Esophagus squamous epithelium (tissue), 4 donors: ENCODE results near the gene TSPAN32.

Experiments used
- POLR2A ChIP-seq, 4 donors: fragments of 450-650 bp; IDR thresholded peaks; one replicate each; pipeline ENCODE4 v1.6.1; 2017; ENCODE audit warnings: antibody characterized with exemption in 4 of 4, mild to moderate bottlenecking in 4 of 4, moderate library complexity in 3 of 4
- TF ChIP-seq, protein P1 (sequence below), 6 experiments: fragments of 450-650 bp in 4 of 6; fragments of 200-600 bp in 2 of 6; sonication (generic) in 2 of 6; IDR thresholded peaks; one replicate each; pipeline ENCODE4 v1.5.1; 2016 to 2019; ENCODE audit warnings: antibody characterized with exemption in 6 of 6, mild to moderate bottlenecking in 4 of 6, moderate library complexity in 4 of 6

DNA sequence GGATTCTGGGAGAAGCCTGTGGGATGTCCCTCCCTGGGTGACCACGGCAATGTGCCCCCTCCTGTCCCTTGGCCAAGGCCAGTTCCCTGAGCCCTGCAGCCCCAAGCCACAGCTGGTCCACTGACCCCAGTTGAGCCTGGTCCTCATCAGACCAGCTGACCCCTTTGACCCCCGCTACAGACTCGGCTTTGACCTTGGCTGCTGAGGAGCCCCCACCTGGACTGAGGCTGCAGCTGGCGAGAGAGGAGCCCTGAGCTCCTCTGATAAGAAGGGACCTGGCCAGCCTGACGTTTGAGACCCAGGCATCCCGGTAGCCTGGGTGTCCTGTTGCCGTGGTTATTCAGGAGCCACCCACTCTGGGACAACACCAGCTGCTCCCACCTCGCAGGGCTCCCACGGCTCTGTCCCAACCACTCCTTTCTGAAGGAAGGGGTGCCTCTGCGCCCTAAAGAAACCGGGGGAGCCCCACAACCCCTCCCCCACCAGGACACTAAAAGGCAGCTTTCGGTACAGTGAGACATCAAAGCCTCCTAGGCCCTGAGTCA lies 34.4 kb upstream of the TSPAN32 start:
- TF ChIP-seq, protein P1, sequence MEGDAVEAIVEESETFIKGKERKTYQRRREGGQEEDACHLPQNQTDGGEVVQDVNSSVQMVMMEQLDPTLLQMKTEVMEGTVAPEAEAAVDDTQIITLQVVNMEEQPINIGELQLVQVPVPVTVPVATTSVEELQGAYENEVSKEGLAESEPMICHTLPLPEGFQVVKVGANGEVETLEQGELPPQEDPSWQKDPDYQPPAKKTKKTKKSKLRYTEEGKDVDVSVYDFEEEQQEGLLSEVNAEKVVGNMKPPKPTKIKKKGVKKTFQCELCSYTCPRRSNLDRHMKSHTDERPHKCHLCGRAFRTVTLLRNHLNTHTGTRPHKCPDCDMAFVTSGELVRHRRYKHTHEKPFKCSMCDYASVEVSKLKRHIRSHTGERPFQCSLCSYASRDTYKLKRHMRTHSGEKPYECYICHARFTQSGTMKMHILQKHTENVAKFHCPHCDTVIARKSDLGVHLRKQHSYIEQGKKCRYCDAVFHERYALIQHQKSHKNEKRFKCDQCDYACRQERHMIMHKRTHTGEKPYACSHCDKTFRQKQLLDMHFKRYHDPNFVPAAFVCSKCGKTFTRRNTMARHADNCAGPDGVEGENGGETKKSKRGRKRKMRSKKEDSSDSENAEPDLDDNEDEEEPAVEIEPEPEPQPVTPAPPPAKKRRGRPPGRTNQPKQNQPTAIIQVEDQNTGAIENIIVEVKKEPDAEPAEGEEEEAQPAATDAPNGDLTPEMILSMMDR (IDR thresholded peaks at IDR 0.05), result no peak
- TF ChIP-seq POLR2A (IDR thresholded peaks at IDR 0.05), result no peak
